GM20000 (cell line): ENCODE measurements around the gene SIL1.

ENCODE experiments used
- DNase-seq: peaks from one replicate; pipeline ENCODE4 v3.0.0; 2012; ENCODE audit warnings: low spot score
- CTCF ChIP-seq: IDR thresholded peaks from 2 replicates; pipeline ENCODE4 v1.5.1; 2012; ENCODE audit warnings: mild to moderate bottlenecking, control low read depth; ENCODE audit errors: extremely low read depth, missing control alignments

Gene SIL1

GRCh38 chr5:138914338-138914737 is 283.8 kb downstream of the SIL1 start:
- no peak for DNase-seq

GRCh38 chr5:138913773-138914172 is 284.4 kb downstream of the SIL1 start:
- TF ChIP-seq CTCF = no peak
- no peak for DNase-seq

More at GRCh38 chr5:138914338-138914737, 283.8 kb downstream of the SIL1 start:
- TF ChIP-seq CTCF = no peak

- no peak for TF ChIP-seq CTCF
- DNase-seq = no peak
These were observed 286.1 kb downstream of the SIL1 start for GRCh38 chr5:138912093-138912492.

GRCh38 chr5:138911441-138911840 is 286.7 kb downstream of the SIL1 start:
- DNase-seq = no peak

GRCh38 chr5:138910546-138911185 is 287.5 kb downstream of the SIL1 start:
- no peak for TF ChIP-seq CTCF
- DNase-seq = no peak

More at GRCh38 chr5:138911441-138911840, 286.7 kb downstream of the SIL1 start:
- TF ChIP-seq CTCF = no peak

GRCh38 chr5:138909734-138910133 is 288.4 kb downstream of the SIL1 start:
- no peak for TF ChIP-seq CTCF
- no peak for DNase-seq

- DNase-seq = no peak
- no peak for TF ChIP-seq CTCF
These were observed 292.6 kb downstream of the SIL1 start for GRCh38 chr5:138905541-138905940.
